GM19395 (cell line): ENCODE data around the gene KARS1.

Source experiments
- ATAC-seq: cut with Tn5 transposase; IDR thresholded peaks from one replicate; pipeline ENCODE4 v1.9.1; 2021; ENCODE audit warnings: mild to moderate bottlenecking, moderate library complexity; ENCODE audit not compliant: unreplicated experiment

The KARS1 gene

GRCh38 chr16:75647492-75648264 is at the start of gene KARS1, which contains the start of gene TERF2IP:
Gene KARS1, minus strand, starts transcription at chr16:75647665. Its CDS starts 26 bp downstream, at chr16:75647639.
Gene TERF2IP, plus strand, starts transcription at chr16:75647773. Its CDS starts 110 bp downstream, at chr16:75647883.
- ATAC-seq = peak; percentile 84

GRCh38 chr16:75695708-75696107 is 48.2 kb upstream of the KARS1 start:
- no peak for ATAC-seq

- ATAC-seq = no peak
Measured at GRCh38 chr16:75687361-75687760, 39.9 kb upstream of the KARS1 start.

GRCh38 chr16:75682308-75682707 is 34.8 kb upstream of the KARS1 start:
- ATAC-seq = no peak

- ATAC-seq = no peak
Measured at GRCh38 chr16:75679366-75679765, 31.9 kb upstream of the KARS1 start.

- ATAC-seq = no peak
Measured at GRCh38 chr16:75676909-75677308, 29.4 kb upstream of the KARS1 start, which contains the start of gene CPHXL2. Gene CPHXL2, minus strand, starts transcription at chr16:75677009. Its CDS starts 10 bp downstream, at chr16:75676999.

- no peak for ATAC-seq
Measured at GRCh38 chr16:75667503-75667902, 20.0 kb upstream of the KARS1 start.

GRCh38 chr16:75660726-75661302 is 13.3 kb upstream of the KARS1 start:
- ATAC-seq = no peak

GRCh38 chr16:75660321-75660720 is 12.9 kb upstream of the KARS1 start:
- no peak for ATAC-seq

- ATAC-seq = no peak
Measured at GRCh38 chr16:75658175-75658574, 10.7 kb upstream of the KARS1 start.

- no peak for ATAC-seq
Measured at GRCh38 chr16:75653922-75654321, 6.5 kb upstream of the KARS1 start.

GRCh38 chr16:75648265-75649076 is 1.0 kb upstream of the KARS1 start:
- ATAC-seq = peak; percentile 45

GRCh38 chr16:75647112-75647491 is 363 bp downstream of the KARS1 start:
- ATAC-seq = peak; percentile 26

- no peak for ATAC-seq
Measured at GRCh38 chr16:75644240-75645012, 3.0 kb downstream of the KARS1 start.

GRCh38 chr16:75640598-75640997 is 6.9 kb downstream of the KARS1 start:
- ATAC-seq = no peak

GRCh38 chr16:75635036-75635435 is 12.4 kb downstream of the KARS1 start:
- no peak for ATAC-seq

- ATAC-seq = no peak
Measured at GRCh38 chr16:75632857-75633256, 14.6 kb downstream of the KARS1 start.

GRCh38 chr16:75630052-75630451 is 17.4 kb downstream of the KARS1 start:
- no peak for ATAC-seq

- ATAC-seq = no peak
Measured at GRCh38 chr16:75629132-75629531, 18.3 kb downstream of the KARS1 start.

GRCh38 chr16:75628351-75628750 is 19.1 kb downstream of the KARS1 start:
- ATAC-seq = no peak

- ATAC-seq = no peak
Measured at GRCh38 chr16:75627851-75628250, 19.6 kb downstream of the KARS1 start.
